GM15510 (cell line): ENCODE measurements around the gene ST14.

Source experiments
- POLR2A ChIP-seq: IDR thresholded peaks from 3 replicates; pipeline ENCODE4 v1.6.1; 2011; ENCODE audit warnings: borderline replicate concordance; ENCODE audit not compliant: insufficient read length; ENCODE audit errors: extremely low read depth

Gene ST14

DNA sequence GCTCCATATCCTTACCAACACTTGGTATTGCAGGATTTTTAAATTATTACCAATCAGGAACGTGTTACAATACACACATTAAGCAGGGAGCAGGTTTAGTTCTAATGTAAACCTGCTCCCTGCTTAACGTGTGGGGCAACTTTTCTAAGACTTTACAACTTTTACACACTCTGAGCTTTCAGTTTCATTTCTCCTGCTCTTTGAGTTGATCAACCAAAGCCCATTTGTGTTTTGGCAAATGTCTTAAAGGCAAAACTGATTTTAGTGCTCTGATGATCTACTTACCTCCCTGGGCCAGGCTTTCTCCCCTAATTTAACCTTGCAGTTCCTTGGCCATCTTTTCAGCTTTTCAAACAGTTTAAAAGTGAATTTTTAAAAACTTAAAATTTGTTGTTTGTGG, 84.2 kb downstream of the ST14 start:
- TF ChIP-seq POLR2A = no peak

GRCh38 chr11:130244848-130245247, 85.3 kb downstream of the ST14 start:
- no peak for TF ChIP-seq POLR2A

- TF ChIP-seq POLR2A = no peak
Measured at GRCh38 chr11:130246270-130246669, 86.7 kb downstream of the ST14 start.

DNA sequence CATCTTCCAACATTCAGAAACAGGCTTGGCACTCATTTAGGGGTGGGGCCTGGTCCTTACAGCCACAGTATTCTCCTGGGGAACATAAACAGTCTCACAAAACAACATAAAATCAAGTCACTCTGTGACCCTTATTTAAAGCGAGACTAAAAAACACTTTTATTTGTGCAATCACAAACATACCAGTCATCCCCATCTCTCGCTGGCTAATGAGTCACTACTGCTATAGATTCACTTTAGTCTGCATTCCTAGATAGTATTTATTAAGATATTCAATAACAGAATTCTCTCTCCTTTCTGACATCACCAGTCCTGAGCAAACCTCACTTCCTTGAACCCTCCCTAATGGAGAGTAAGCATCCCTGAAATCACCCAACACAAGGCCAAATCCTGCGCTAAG, 87.2 kb downstream of the ST14 start:
- TF ChIP-seq POLR2A = no peak

DNA sequence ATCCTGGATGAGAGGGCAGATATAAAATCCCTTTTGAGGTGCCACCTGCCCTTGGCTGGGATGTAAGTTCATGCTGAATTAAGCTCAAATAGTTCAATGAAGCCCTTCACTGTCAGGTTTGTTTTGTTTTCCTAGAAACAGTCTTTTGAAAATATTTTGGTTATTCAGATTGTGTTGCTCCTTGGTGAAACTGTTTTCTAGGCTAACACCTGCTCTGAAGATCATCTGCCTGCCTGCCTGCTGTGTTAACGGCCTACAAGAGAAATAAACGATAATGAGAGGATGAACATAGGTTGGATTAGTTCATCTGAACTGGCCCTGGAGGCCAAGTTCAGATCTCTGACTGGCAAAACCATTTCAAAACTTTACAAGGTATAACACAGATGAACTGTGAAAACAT, 87.7 kb downstream of the ST14 start:
- TF ChIP-seq POLR2A = no peak

GRCh38 chr11:130249371-130249770, 89.8 kb downstream of the ST14 start:
- TF ChIP-seq POLR2A = no peak
